Right lobe of liver (tissue), 4 donors: ENCODE results near the gene LAMC2.

ENCODE experiments used
- CTCF ChIP-seq, 4 donors: fragments of 200-600 bp in 3 of 4; fragments of 450-650 bp in 1 of 4; IDR thresholded peaks; one replicate each; pipeline versions ENCODE4 v1.5.1 to v1.8.0; 2016 to 2022; ENCODE audit warnings: antibody characterized with exemption in 4 of 4, mild to moderate bottlenecking in 2 of 4
- POLR2A ChIP-seq: fragments of 450-650 bp; IDR thresholded peaks from one replicate; pipeline ENCODE4 v1.6.1; 2017; ENCODE audit warnings: antibody characterized with exemption, mild to moderate bottlenecking
- donor health status: DM: no; HTN: no; CAD: no.
- donor health status: DM: no; HTN: no; CAD: no.
- donor health status: DM: no; HTN: yes; CAD: no.

- no peak for TF ChIP-seq POLR2A
- TF ChIP-seq CTCF (IDR thresholded peaks at IDR 0.05), result no peak
Measured at GRCh38 chr1:183282101-183282855, 96.2 kb downstream of the LAMC2 start.
